Measurements from ENCODE around the gene SMTN.

The SMTN gene

DNA sequence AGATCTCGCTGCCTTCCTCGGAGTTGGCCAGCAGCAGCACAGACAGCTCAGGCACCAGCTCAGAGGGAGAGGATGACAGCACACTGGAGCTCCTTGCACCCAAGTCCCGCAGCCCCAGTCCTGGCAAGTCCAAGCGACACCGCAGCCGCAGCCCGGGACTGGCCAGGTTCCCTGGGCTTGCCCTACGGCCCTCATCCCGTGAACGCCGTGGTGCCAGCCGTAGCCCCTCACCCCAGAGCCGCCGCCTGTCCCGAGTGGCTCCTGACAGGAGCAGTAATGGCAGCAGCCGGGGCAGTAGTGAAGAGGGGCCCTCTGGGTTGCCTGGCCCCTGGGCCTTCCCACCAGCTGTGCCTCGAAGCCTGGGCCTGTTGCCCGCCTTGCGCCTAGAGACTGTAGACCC lies 52.8 kb downstream of the SMTN start:
- no peak for DNase-seq

DNA sequence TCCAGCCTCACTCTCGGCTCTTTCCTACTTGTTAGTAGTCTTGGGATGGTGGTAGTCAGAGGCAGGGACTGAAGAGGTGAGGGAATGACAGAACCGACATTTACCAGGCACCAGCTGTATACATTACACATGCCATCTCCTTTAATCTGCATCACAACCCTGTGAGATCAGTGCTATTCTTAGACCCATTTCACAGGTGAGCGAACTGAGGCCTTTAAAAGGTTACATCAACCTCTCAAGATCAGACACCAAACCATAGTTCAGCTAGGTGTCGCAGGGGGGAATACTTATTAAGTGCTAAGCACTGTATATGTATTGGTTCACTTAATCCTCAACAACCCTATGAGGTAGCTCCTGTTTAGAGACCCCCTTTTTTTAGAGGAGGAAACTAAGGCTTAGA lies 53.6 kb downstream of the SMTN start:
- no peak for DNase-seq

DNA sequence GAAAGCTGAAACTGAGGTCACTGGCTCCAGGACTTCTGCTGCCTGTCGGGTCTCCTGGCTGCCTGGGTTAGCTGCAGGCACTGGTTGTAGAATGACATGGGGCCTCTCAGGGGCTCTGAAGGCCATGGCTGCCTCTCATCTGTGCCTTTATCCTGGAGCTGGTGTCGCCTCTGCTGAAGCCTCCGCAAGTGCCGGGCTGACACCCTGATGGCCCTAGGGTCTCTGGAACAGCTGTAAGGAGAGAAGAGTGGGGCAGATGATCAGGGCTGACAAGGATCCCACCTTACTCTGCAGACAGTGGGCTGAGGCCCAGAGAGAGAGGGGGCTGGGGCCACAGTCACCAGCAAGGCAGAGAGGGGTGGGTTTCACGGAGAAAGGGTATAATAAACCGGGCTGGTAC lies 54.6 kb downstream of the SMTN start:
- DNase-seq, result no peak

DNA sequence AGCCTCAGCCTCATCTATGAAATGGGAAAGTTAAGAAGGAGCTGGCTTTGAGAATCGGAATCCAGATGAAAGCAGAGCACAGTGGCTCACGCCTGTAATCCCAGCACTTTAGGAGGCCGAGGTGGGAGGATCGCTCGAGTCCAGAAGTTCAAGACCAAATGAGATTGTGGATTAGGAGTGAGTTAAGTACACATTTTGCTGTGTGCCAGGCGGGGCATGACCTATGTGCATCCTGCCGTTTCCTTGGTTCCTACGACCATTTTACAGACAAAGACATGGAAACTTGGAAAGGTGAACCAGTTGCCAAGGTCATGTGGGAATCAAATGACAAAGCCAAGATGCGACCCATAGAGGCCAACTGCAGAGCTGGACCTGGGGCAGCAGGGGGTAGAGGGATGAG lies 55.0 kb downstream of the SMTN start:
- no peak for DNase-seq

DNA sequence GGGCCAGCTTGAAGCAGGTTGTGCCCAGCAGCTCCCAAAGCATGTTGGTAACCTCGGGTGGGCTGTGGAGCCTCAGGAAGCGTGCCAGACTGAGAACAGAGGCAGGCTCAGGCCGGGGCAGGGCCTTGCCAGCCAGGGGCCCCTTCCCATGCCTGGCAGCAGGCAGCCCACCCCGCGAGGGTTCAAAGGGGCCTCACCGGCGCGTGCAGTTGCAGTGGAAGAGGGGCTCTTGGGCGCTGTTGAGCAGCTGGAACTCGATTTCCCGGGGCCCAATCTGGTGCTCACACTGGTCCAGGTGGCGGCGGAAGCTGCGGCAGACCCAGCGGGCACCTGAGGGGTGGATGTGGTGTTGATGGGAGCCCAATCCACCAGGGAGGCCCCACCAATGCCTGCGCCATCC lies 55.6 kb downstream of the SMTN start:
- DNase-seq, result no peak

DNA sequence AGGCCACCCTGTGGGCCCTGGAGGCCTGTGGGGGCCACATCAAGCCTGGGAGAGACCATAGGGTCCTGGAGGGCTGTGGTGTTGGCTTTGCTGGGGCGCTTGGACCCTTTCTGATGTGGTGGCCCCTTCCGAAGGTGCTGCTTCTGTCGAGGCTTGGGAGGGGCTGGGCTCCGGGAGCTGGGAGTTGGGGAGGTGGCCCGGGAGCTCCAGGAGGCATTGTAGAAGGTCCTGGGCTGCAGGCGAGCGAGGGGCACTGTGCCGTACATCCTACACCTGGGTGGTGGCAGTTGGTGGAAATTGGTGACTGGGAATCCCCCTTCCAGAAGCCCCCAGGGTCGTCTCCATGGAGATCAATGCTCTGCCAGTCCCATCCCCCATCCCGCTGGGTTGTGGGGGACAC lies 56.6 kb downstream of the SMTN start:
- no peak for DNase-seq

DNA sequence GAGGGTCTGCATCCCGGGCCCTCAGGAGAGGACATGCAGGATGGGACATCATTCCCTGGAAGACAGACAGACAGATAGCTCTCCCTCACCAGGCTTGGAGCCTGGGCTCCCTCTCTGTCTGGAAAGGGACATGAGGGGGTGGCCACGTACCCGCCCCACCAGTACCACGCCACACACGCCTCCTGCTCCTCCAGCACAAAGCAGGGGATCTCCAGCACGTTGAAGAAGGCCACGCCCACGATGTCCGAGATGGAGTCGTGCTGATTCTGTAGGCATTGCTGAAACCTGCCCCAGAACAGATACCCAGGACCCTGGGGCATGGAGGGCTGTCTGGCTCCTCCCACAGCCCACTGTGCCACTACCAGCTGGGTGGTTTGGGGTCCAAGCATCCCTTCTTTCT lies 57.0 kb downstream of the SMTN start:
- no peak for DNase-seq

DNA sequence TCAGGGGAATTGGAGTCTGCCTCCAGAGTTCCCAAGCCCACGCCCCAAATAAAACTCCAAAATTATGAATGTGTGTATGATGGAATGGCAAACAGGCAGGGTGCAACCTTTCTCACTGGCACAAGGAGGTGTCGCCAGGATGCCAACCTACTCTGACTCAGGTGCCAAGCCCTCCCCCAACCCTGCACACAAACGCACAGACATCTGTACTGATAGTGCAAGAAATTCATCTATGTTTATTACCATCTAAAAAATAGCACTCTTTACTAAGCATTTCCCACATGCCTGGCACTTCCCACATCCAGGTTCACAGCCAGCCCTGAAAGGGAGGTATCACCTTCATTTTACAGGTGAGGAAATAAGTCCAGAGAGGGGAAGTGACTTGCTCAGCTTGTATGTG lies 57.9 kb downstream of the SMTN start:
- no peak for DNase-seq

DNA sequence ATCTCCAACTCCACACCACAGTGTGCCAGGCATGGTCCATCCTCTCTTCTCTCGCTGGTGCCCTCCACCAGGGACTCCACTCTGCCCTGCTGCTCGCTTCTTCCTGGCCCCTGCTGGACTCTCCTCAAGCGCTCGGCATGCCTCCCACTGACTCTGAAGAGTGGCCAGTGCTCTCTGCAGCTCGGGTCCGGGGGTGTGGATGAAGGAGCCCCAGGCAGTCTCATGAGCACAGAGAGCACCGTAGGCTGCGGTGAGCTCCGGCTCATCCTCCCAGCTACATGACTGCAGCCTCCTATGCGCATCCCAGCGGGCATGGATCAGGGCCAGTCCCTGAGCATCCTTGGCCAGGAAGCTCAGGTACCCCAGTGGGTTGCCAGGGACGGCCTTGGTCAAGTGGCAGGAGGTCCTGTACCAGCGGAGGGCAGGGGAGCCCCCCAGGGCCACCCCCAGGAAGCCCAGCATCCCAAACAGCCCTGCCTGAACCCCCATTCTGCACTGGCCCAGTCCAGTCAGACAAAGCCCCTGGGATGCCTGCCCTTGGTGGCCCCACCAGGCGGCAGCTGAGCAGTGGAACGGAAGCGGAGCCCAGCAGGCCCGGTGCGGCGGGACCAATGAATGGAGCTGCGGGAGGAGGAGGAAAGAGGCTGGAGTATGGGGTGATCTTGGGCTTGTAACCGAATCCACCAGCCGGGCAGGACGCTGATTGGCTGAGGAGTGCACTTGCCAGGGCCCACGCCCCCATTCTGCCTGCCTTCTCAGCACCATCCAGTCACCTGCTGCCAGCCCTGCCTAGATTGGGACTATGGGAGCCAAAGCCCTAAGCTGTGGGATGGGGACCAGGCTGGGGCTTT lies 59.0 kb downstream of the SMTN start, which contains the start of gene PLA2G3:
Gene PLA2G3 (minus strand): TSS at position 643 of the 851 bp plus-strand sequence. CDS start 154 bp downstream, at position 489.
- no peak for DNase-seq

DNA sequence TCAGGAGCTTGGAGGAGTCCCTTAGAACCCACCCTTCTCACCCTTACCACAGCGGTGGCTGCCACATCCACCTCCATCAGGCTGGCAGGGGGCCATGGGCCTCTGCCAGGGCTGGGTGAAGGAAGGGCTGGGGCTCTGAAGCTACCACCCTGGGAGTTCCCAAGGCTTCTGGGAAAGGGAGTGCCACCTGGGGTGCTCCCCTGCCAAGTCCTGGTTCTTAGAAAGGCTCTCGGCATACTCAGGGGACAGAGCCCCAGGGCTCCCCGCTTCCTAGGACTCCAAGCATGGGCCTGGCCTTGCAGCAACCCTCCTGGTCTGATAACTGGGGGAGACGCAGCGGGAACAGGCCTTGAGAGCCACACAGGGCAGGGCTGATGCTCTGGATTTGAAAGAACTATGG lies 59.6 kb downstream of the SMTN start:
- no peak for DNase-seq

DNA sequence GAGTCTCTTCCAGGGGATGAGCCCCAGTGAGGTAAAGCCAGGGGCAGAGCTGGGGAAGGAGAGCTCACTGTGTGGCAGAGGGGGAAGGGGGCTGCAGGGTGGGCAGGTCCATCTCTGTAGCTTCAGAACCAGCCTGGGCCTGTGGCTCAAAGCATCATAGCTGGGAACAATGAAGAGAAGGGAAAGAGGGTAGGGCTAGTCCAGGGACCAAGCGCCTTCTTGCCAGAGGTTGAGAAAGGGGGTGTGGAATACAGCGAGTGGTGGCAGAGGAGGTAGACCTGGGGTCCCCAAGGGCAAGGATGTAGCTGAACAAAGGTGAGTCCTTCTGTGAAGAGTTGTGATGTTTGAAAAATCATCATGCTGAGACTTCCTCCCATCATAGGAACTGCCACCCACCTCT lies 60.4 kb downstream of the SMTN start:
- no peak for DNase-seq

DNA sequence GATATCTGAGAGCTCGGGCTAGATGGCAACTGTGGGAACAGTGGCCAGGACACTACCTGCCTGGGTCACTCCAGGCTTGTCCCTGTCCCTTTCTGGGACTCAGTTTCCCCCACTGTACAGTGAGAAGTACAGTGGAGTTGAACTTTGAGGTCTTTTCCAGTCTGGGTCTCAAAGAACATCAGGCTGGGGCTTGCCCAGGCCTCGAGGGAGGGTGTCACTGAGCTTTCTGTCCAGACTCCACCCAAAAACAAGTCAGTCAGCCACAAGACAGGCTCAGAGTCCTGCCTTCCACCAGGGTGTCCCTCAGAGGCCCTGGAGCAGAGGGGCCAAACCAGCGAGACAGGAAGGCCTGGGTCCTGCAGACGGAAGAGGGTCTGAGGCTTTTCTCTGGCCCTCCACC lies 61.2 kb downstream of the SMTN start:
- no peak for DNase-seq

DNA sequence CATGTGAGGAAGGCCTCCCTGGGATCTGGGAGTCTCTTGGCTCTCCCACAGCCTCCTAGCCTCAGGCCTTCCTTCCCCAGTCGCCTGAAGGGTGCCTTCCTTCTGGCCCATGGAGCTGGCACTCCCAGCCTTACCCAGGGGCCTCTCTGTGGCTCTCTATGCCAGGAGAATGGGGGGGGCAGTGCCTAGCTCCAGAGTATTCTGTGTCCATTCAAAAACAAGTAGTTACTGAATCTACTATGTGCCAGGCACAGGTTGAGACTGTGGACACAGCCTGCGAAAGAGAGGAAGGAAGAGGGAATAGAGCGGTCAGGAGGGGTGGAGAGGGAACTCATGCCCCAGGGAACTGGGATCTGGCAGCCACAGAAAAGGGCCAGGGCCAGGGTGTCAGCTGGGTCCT lies 61.9 kb downstream of the SMTN start:
- DNase-seq, result no peak

DNA sequence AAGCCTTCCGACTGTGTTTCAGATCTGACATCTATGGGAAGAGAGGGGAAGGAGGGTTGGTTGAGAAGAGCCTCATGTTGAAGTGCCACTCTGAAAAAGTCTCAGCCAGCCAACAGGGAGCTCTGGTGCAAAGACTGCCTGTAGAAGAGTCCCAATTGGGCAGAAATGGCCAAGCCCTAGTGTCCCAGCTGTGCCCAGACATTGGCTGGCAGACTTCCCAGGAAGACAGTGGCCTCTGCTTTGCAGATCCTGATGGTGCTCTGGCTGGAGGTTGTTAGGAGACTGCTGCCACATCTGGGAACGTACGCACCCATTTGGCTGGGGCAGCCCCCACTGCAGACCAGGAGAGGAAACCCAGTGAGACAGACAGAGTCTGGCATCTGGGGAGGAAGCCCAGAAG lies 62.4 kb downstream of the SMTN start:
- no peak for DNase-seq

DNA sequence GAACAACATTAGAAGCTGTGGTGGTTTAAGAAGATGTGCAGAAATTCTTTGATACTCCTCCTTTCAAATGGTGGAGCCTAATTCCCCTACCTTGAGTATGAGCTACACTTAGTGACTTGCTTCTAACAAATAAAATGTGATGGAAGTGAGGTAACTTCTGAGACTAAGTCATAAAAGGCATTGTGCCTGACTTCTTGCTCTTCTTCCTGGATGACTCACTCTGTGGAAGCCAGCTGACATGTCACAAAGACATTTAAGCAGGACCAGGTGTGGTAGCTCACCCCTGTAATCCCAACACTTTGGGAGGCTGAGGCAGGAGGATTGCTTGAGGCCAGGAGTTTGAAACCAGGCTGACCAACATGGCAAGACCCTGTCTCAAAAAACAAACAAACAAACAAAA lies 63.1 kb downstream of the SMTN start:
- no peak for DNase-seq

DNA sequence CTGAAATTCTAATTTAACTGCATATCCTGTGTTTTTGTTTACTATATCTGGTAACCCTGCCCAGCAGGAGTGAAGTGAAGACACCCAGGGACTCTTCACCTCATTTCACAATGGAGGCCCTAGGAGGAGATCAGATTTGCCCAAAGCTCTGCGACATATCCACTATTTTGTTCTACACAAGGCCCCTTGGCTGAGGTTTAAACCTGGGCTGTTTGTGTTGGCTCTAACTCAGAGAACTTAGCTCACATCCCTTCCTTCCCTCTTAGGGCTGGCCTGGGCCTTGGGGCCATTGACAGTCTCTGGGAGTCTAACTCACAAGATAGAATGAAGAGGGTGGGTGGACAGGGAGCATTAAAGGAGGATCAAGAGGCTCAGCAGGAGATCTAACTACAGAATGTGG lies 67.4 kb downstream of the SMTN start:
- no peak for DNase-seq

DNA sequence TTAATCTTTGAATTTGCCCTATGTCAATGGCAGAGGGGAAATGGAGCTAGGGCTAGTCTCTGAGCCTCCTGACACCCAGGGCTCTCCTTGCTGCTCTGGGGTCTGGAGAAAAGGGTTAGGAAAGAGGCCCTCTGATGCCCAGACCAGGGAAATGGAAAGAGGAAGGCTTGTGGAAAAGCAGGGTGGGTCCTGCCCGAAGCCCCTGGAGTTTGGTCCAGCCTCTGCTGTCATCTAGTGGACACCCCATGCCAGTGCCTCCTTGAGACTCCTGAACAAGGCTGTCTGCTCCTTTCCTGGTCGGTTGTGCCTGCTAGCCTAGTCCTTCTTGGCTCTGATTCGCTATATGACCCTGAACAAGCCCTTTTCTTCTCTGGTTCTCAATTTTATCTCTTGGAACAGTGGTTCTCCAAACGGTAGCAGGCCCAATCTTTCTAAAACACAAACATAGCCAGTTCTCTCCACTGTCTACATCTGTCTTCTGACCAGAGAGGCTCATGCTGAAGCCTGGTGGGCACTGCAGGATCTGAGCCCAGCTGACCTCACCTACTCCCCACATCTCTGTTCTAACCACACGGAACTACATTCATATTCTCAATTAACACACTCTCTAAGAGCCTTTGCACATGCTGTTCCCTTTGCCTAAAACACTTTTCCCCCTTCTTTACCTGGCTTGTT lies 68.0 kb downstream of the SMTN start:
- no peak for DNase-seq

DNA sequence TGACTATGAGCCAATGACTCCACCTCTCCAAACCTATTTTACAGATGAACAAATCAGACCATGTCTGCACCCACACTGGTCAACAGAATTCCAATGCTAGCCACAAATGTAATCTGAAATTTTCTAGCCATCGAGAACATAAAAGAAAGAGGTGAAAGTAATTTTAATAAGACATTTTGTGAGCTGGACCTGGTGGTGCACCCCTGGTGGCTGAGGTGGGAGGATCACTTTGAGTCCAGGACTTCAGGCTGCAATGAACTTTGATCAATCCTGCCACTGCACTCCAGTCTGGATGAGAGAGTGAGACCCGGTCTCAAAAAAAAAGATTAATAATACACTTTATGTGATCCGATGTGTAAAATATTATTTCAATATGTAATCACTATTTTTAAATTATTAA lies 69.5 kb downstream of the SMTN start:
- no peak for DNase-seq

DNA sequence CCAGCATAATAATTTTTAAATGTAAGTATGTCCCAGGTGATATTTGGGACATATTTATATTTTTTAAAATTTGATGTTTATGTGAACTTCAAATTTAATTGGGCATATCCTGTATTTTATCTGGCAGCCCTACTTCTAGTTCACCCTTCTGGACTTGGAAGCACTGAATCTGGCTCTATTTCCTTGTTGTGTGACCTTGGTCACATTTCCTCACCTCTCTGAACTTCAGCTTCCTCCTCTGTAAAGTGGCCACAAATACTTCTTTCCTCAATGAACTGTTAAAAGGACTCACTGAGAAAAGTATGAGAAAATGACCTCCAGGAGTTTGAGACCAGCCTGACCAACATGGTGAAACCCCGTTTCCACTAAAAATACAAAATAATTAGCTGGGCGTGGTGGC lies 70.8 kb downstream of the SMTN start:
- DNase-seq, result no peak

DNA sequence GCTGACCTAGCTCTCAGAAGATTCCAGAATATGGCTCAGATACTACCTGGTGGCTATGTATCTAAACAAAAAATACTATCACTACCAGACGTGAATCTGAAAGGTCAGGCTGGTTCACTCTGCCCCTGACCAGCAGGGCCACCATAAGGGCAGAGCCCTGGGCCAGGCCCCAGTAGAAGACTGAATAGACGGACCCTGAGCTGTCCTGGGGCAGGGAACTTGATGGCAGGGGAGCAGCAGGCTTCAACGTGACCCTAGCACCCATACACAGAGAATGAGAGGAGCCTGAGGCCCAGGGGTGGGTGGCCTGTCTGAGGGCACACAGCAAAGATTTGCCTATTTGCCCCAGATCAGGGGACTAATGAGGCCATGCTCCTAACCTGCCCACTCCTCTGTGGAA lies 72.2 kb downstream of the SMTN start:
- DNase-seq, result no peak

Measured in activated CD4-positive, CD25-positive, alpha-beta regulatory T cell treated with anti-CD3 and anti-CD28 coated beads, Interleukin-2, amount 50 U/mL, for 72 hours (primary cell).